Stimulated activated CD4-positive, alpha-beta T cell treated with anti-CD3 and anti-CD28 coated beads, Interleukin-12 subunit alpha, Interleukin-12 subunit beta, amount 100 ng/mL, for 4 hours (primary cell): Measurements from ENCODE around the gene ALDH3A1.
A peak's percentile ranks its signal among the peaks of the same experiment; 100 is the strongest.

Experiments used
- DNase-seq: peaks from one replicate; pipeline ENCODE4 v3.0.0-alpha.2; 2020

ALDH3A1 gene

GRCh38 chr17:19759568-19760549 is 11.8 kb upstream of the ALDH3A1 start:
- no peak for DNase-seq

- no peak for DNase-seq
Measured at GRCh38 chr17:19757536-19758180, 9.6 kb upstream of the ALDH3A1 start.

DNA sequence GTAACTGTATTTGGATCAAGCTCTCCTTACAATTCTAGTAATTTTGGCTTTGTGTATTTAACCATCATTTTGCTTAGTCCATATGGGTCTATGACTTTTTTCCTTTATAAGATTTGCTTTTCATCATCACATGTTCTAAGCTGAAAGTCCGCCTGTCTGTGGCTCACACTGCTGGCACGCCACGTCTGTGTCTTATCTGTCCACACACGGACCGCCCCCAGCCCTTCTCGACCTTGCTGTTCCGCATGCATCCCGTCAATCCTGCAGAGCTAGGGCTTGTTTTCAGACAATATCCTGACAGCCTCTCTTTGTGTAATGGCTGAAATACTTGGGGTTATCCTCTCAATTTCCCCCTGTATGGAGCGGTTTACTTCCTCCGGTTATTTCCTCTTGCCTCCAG is 8.4 kb upstream of the ALDH3A1 start:
- DNase-seq: no peak

DNA sequence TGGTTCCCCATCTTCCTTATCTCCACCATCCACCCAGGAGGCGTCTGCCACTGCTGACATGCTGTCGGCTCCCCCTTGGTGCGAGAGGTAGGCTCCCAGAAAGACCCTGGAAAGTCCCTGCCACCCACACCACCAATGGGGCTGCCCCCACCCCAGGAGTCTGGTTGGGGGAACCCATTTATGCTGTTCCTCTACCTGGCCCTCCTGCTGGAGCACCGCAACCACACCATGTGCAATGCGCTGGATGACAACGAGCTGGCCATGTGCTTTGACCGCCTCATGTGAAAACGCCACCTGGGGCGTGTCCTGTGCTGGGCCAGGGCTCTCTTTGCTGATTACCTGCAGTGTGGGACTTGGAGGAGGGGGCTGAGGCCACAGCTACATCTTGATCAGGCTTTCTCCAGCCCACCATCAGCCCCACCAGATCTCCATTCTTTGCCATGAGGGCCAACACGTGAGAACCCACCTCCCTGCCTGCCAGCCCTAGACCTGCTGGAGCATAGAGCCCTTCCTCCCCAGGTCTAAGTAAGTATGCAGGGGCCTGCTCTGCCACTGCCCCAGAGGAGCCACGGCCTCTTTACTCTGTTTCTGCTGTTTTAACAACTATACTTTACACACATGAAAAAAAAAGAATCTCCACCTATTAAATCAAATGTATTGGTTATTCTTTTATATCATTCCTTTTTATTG is 7.9 kb upstream of the ALDH3A1 start:
- DNase-seq: no peak

- DNase-seq: no peak
Measured at GRCh38 chr17:19755392-19755791, 7.3 kb upstream of the ALDH3A1 start.

GRCh38 chr17:19753661-19754463 is 5.8 kb upstream of the ALDH3A1 start:
- DNase-seq: no peak

DNA sequence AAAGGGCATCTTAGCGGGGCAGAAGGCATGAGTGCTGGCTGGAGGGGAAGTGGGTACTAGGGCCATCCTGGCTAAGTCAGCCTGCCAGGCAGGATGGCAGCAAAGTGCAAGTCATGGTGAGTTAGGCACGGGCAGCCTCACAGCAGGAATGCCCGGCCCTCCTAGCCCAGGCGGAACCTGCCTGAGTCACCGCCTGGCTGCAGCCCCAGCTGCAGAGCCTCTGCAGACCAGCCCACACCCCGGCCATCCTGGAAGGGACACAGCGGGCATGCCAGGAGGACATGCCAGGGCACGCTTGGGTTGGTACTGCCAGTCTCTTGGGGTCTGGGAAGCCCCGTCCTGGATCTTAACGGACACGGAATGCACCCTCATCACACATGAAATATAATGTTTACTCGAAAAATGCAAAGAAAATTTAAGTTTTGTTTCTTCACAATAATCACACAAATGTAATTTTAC is 5.0 kb upstream of the ALDH3A1 start:
- DNase-seq: no peak

DNA sequence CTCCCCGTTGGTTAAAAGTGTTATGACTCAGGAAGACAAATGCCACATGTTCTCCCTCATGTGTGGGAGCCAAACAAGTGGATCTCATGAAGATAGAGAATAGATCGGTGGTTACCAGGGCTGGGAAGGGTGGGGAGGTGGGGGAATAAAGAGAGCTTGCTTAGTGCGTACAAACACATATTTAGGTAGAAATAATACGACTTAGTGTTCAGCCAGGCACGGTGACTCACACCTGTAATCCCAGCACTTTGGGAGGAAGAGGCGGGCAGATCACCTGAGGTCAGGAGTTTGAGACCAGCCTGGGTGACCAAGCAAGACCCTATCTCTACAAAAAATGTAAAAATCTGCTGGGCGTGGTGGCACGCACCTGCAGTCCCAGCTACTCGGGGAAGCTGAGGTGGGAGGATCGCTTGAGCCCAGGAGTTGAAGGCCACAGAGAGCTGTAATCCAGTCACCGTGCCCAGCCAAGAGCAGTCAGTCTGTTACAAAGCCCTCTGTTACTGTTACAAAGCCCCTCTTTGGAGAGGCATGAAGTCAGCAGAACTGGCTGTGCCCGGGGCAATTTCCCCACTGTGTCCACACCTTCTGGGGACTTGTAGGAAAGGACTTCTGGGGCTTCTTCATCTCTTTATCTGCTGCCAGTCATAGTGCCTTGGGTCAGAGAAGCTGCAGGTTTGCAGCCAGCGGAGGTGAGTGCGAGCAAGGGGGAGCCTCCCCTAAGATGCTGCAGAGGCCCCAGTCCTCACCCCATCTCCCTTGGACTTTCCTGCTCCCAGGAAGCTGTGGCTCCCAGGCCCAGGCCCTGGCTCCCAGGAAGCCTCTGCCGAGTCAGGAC is 4.3 kb upstream of the ALDH3A1 start:
- no peak for DNase-seq

DNA sequence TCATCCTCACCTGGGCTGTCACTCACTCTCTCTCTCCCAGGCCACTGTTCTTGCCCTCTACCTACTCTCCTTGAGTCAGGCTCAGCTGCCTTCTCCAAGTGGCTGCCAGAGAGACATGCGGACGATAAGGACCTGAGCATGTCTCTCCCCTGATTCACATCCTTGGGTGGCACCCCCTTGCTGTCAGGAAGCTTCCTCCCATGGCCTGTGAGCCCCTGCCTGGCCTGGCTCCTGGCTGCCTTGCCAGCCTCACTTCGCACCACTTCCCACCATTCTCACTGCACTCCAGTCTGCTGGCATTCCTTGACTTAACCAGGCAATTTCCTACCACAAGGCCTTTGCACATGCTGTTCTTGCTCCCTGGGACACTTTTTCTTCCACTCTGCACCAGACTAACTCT is 2.7 kb upstream of the ALDH3A1 start:
- DNase-seq: no peak

DNA sequence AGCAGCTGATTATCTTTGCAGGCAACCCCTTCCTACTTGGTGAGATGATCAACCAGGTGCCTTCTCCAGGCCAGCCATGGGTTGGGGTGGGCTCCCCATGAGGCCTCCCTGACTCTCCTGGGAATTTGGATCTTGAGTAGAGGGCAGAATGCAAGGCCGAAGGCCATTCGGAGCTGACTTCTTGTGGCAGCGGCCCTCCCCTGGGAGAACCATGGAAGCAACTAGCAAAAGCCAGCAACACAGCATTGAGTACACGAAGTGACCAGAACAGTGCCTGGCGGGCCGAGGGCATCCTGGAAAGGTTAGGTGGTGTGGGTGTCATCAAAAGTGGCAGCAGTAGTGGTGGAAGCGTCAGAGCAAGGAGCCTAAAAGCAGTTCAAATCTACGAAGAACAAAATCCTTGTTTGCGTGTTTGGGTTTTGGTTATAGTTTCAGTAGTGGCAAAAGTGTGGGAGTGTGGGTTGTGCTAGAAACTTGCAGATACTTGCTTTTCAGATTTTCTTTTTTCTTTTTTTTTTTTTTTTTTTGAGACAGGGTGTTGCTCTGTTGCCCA is 2.0 kb upstream of the ALDH3A1 start:
- DNase-seq: no peak

DNA sequence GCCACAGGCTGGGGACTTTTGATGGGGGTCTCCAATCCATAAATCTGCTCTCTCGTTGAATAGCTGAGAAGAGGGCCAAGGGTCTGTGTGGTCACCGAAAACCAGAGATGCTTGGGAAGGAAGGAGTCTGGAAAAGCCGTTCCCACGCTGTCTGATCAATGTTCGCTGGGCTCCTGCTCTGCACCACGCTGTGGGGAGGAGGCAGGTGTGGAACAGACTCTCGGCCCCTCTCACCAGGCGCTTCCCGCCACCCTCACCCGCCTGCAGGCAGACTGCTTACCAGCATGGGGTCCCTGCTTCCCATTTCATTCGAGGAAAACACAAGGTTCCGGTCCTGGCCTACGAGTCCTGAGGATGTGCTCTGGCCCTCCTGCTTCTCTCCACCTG is 702 bp upstream of the ALDH3A1 start:
- DNase-seq: no peak

GRCh38 chr17:19747159-19747719 is 859 bp downstream of the ALDH3A1 start:
- DNase-seq: no peak

DNA sequence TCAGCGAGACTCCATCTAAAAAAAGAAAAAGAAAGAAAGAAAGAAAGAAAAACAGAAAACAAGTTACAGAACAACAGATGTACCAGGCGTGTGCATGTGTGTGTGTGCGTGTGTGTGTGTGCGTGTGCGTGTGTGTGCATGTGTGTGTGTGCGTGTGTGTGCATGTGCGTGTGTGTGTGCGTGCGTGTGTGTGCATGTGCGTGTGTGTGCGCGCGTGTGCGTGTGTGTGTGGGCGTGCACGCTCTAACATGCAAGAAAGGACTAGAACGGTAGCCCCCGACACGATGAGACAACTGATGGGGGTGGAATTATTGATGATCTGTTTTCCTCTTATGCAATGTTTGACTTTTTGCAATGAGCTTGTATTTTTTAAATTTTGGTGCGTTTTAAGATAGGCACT is 1.6 kb downstream of the ALDH3A1 start:
- DNase-seq: no peak

DNA sequence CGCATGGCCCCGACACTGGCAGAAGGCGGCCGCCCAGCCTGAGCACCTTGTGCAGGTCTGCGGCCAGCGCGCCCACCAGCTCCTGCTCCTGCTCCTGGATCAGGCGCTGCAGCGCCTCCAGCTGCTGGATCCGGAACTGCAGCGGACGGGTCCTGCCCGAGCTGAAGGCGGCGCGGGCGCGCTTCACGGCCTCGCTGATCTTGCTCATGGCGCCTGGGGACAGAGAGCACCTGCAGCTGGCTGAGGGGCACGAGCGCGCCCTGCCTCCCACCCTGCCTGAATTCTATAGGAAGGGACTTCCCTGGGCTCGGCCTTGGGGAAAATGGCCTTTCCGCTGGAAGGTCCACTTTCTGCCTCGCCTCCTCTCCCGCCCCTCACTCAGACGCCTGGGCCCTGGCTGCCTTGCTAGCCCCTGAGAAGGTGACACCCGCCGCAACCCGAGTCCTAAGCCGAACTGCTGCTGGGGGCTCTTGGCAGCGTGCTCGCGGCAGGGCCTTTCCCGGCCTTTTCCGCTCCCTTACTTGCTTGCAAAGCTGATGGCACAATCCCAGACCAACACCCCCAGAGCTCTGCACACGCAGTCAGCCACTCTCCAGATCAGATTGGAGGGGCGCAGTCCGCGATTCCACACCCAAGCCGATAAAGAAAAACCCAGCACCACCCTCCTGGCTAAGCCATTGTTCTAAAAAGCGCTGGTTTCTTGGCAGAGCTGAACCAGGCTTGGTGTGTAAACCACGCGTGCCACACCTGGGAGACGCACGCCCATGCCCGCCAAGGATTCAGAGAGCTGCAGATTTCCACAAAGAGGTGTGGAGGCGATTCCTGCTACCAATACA is 3.0 kb downstream of the ALDH3A1 start:
- peak; percentile 84 for DNase-seq

DNA sequence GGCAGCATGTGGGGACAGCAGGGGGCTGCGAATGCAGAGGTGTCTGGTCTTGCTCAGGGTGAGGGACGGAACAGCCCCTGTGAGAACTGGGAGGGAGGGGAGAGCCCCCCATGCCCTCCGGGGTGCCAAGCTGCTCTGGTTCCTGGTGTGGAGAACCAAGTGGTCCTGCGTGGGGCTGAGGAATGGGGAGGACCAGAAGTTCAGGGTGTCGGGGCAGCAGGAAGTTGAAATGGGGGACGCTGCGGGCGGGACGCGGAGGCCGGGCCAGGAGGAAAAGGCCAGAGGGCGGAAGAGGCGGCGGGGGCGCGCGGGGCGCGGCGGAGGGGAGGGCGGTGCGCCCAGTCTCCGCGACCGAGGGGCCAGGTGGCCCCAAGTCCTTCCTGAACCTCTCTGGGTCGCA is 3.6 kb downstream of the ALDH3A1 start:
- no peak for DNase-seq

DNA sequence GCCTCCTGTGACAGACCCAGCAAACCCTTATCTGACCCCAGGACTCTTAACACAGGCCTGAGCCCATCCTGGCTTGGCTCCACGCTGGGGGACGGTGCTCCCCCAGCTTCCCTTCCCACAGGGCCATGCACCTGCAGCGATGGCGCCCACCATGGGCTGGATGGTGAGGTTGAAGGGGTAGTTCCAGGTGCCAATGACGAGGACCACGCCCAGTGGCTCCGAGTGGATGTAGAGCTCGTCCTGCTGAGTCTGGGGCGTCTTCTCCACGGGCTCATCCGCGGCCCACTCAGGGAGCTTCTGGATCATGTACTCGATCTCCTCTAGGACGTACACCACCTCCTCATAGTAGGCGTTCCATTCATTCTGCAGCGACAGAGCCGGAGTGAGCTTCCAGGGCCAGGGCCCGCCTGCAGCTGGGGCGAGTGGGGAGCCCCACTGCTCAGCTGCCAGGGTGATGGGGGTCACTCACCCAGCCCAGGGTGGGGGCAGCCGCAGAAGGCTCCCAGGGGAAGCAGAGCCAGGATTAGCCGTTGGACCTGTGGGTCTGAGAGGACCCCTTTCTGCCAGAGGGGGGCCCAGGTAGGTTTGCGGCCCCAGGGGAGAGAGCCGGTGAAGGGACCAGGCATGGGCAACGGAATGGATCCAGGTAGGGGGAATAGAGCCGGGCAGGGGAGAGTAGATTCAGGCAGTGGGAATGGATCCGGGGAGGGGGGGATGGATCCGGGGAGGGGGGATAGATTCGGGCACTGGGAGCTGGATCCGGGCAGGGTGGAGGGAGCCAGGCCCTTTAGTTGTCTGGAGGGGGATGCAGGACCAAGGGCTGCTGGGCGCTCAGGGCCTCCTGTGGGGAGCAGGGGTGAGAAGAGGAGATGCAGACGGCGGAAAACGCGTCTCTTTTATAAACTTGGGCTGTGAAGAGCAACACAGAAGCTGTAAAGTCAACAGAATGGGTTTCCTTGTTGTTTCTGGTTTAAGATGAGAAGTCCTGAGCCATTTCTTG is 4.7 kb downstream of the ALDH3A1 start:
- DNase-seq: no peak

DNA sequence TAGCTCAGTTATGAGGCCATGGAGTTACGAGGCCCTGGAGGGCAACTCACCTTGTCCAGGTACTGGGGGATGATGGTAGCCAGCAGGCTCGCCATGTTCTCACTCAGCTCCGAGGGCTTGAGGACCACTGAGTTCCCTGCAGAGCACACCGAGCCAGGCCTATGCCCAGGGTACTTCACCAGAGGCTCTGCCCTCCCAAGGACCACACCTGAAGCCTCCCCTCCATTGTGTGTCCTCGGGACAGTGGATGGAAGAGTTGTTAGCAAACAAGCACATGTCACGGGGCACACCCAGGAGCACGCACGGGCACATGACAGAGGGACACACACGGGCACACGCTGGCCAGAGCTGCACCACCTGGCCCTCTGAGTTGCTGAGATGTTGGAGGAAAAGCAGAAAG is 5.6 kb downstream of the ALDH3A1 start:
- DNase-seq: no peak

DNA sequence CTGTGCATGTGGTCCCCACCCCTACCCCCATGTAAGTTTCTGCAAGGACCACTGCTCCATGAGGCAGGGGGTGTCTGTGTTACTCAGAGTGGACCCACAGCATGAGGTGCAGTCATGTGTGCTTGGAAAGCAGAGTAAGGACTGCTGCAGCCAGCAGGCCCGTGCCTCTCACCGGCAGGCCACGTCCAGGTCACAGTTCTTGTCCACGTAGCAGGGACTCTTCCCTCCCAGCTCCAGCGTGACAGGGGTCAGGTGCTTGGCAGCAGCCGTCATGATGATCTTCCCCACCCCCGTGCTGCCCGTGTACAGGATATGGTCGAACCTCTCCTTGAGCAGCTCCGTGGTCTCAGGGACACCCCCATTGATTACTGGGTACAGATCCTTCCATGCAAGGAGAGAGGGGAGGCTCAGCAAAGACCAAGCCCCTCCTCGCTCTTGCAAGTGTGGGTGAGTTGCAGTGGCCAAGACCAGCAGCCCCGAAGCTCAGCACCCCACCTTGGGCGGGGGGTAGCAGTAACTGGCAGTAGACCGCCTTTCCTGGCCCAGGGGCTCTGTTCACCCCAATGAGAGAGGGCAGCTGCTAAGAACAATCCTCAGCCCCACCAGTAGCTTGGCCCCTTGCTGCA is 6.2 kb downstream of the ALDH3A1 start:
- DNase-seq: no peak
